Measurements from ENCODE around the gene PTPRN2.

DNA sequence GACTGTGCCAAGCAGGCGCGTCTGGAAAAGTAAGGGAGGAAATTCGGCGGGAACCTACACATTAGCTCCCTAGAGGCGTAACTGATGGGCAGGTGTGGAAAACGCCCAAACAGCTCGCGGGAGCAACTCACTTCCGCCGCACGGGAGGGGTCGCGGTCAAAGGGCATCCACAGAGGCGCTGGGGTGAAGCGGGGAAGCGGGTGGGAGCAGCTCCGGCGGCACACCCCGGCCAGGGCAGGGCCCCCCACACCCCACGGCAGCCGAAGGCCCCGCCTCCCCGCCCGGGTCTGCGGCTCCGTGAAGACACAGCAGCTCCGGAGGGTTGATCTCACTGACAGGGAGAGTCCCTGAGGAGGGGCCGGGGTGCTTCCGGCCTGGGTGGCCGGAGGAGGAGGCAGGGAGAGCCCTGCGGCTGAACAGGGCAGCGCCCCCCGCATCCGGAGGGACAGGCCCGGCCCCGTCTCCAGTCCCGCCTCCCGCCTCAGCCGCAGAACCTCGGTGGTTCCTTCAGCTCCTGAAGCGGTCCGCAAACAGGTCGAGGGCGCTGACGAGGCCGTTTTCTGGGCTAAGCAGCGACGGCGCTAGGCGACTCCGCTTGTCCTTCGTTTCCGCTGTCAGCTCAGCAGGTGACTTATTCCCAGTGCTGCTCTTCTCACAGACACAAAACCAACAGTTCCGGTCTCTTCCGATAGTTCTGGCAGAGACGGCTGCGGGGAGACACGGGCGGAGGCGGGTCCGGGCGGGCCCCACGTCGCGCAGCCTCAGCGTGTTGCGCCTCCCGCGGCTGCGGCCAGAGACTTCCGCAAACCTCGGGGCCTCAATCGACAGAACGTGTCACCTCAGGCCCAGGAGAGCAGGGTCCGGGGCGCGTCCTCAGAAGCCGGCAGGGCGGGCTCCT, 974.7 kb downstream of the PTPRN2 start:
- TF ChIP-seq, protein P1, sequence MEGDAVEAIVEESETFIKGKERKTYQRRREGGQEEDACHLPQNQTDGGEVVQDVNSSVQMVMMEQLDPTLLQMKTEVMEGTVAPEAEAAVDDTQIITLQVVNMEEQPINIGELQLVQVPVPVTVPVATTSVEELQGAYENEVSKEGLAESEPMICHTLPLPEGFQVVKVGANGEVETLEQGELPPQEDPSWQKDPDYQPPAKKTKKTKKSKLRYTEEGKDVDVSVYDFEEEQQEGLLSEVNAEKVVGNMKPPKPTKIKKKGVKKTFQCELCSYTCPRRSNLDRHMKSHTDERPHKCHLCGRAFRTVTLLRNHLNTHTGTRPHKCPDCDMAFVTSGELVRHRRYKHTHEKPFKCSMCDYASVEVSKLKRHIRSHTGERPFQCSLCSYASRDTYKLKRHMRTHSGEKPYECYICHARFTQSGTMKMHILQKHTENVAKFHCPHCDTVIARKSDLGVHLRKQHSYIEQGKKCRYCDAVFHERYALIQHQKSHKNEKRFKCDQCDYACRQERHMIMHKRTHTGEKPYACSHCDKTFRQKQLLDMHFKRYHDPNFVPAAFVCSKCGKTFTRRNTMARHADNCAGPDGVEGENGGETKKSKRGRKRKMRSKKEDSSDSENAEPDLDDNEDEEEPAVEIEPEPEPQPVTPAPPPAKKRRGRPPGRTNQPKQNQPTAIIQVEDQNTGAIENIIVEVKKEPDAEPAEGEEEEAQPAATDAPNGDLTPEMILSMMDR (IDR thresholded peaks at IDR 0.05): no peak
- TF ChIP-seq POLR2A (IDR thresholded peaks at IDR 0.05): no peak

Measured in sigmoid colon (tissue), 3 donors.